Vagina (tissue), 2 donors: Measurements from ENCODE around the gene COX7B.

Source experiments
- POLR2A ChIP-seq, 2 donors: fragments of 450-650 bp; IDR thresholded peaks; one replicate each; pipeline ENCODE4 v1.6.1; 2017; ENCODE audit warnings: antibody characterized with exemption in 2 of 2, mild to moderate bottlenecking in 2 of 2, moderate library complexity in 2 of 2
- TF ChIP-seq, protein P1 (sequence below), 3 experiments: fragments of 450-650 bp in 2 of 3; fragments of 200-600 bp in 1 of 3; sonication (generic) in 1 of 3; IDR thresholded peaks; one replicate each; pipeline ENCODE4 v1.5.1; 2017 to 2019; ENCODE audit warnings: antibody characterized with exemption in 3 of 3, mild to moderate bottlenecking in 2 of 3, moderate library complexity in 2 of 3

DNA sequence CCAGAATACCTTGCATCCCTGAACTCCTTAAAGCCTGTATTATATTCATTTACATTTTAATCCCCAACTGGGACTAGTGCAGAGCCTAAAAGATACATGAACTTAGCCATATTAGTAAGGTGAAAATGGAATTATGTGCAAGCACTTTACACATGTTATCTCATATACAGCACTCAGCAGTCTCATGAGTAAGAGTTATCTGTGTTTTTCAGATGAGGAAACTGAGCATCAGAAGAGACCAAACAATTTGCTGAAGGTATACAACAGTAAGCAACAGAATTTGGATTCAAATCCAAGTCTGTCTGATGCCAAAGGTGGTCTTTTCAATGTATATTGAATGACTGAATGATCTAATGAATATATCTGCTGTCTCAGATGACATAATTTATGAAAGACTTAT is 23.5 kb downstream of the COX7B start:
- TF ChIP-seq POLR2A (IDR thresholded peaks at IDR 0.05) = no peak
- TF ChIP-seq, protein P1, sequence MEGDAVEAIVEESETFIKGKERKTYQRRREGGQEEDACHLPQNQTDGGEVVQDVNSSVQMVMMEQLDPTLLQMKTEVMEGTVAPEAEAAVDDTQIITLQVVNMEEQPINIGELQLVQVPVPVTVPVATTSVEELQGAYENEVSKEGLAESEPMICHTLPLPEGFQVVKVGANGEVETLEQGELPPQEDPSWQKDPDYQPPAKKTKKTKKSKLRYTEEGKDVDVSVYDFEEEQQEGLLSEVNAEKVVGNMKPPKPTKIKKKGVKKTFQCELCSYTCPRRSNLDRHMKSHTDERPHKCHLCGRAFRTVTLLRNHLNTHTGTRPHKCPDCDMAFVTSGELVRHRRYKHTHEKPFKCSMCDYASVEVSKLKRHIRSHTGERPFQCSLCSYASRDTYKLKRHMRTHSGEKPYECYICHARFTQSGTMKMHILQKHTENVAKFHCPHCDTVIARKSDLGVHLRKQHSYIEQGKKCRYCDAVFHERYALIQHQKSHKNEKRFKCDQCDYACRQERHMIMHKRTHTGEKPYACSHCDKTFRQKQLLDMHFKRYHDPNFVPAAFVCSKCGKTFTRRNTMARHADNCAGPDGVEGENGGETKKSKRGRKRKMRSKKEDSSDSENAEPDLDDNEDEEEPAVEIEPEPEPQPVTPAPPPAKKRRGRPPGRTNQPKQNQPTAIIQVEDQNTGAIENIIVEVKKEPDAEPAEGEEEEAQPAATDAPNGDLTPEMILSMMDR (IDR thresholded peaks at IDR 0.05) = no peak
